ENCODE data around the gene ZBTB39. TPM values are rescaled to one million over a fixed set of nuclear protein-coding genes. Genes with fewer than 3 reads are reported as not detected.
"Not testable (repeated sequence)": the region's sequence is repeated elsewhere in the genome, so short reads cannot be mapped to it uniquely, and the experiment has no call there.

ZBTB39 gene
- total RNA-seq, 4 donors from 2014 or later, result 6.6 to 12.1 (median 10.1) TPM

GRCh38 chr12:57019983-57020719 lies 13.8 kb upstream of the ZBTB39 start:
- Histone ChIP-seq H3K36me3 (no peaks in the 10 kb centered on the region), H3K27ac (no peak overlapping the region), H3K4me3 (no peak overlapping the region), H3K4me1 (no peaks in the 10 kb centered on the region), H3K9me3 (no peaks in the 10 kb centered on the region), H3K27me3 (peaks cover 12% of the 10 kb centered on the region)
- TF ChIP-seq POLR2A (IDR thresholded peaks at IDR 0.05) (no peak), CTCF (IDR thresholded peaks at IDR 0.05) (no peak), POLR2AphosphoS5 (IDR thresholded peaks at IDR 0.05) (no peak), EP300 (IDR thresholded peaks at IDR 0.05) (no peak)
- 87% methylated on average over 9 of the region's 9 CpGs for WGBS
- no peak for DNase-seq (ENCODE audit: low spot score in 2 of 2)

- DNase-seq (ENCODE audit: low spot score in 2 of 2), result no peak
- Histone ChIP-seq H3K9me3 (no peaks in the 10 kb centered on the region), H3K4me3 (no peak overlapping the region), H3K27me3 (peaks cover 18% of the 10 kb centered on the region), H3K27ac (no peak overlapping the region), H3K4me1 (no peaks in the 10 kb centered on the region), H3K36me3 (no peaks in the 10 kb centered on the region)
- TF ChIP-seq EP300 (IDR thresholded peaks at IDR 0.05) (no peak), CTCF (IDR thresholded peaks at IDR 0.05) (no peak), POLR2AphosphoS5 (IDR thresholded peaks at IDR 0.05) (no peak), POLR2A (IDR thresholded peaks at IDR 0.05) (no peak)
- WGBS, result 93% methylated on average over 1 of the region's 1 CpG
Measured at GRCh38 chr12:57018906-57019305, 12.6 kb upstream of the ZBTB39 start.

GRCh38 chr12:57018353-57018752 lies 12.0 kb upstream of the ZBTB39 start:
- H3K27me3 ChIP-seq, result peaks cover 22% of the 10 kb centered on the region
- not testable (repeated sequence) for DNase-seq (ENCODE audit: low spot score in 2 of 2); H3K27ac ChIP-seq; H3K4me3 ChIP-seq; H3K36me3 ChIP-seq; H3K9me3 ChIP-seq; H3K4me1 ChIP-seq
- 85% methylated on average over 5 of the region's 5 CpGs for WGBS

GRCh38 chr12:57016348-57016747 lies 10.0 kb upstream of the ZBTB39 start, which contains the start of gene TAC3:
TSS of gene TAC3 (minus strand) at chr12:57016529. CDS start at chr12:57015797, 732 bp downstream.
- TF ChIP-seq POLR2AphosphoS5 (IDR thresholded peaks at IDR 0.05) (no peak), EP300 (IDR thresholded peaks at IDR 0.05) (no peak), POLR2A (IDR thresholded peaks at IDR 0.05) (no peak), CTCF (IDR thresholded peaks at IDR 0.05) (no peak)
- 76% methylated on average over 6 of the region's 6 CpGs for WGBS
- DNase-seq (ENCODE audit: low spot score in 2 of 2), result no peak
- H3K27me3 ChIP-seq, result peaks cover 23% of the 10 kb centered on the region
- no peak within 1 kb of the TSS for H3K4me3 ChIP-seq
- no peaks in the 10 kb centered on the region for H3K4me1 ChIP-seq
- no peaks in the 10 kb centered on the region for H3K9me3 ChIP-seq
- no peaks in the 10 kb centered on the region for H3K36me3 ChIP-seq
- H3K27ac ChIP-seq, result no peak within 1 kb of the TSS

- DNase-seq (ENCODE audit: low spot score in 2 of 2), result no peak
- Histone ChIP-seq H3K36me3 (no peaks in the 10 kb centered on the region), H3K27ac (no peak overlapping the region), H3K4me1 (no peaks in the 10 kb centered on the region), H3K9me3 (no peaks in the 10 kb centered on the region), H3K4me3 (no peak overlapping the region), H3K27me3 (peaks cover 23% of the 10 kb centered on the region)
- no peak for TF ChIP-seq POLR2AphosphoS5 (IDR thresholded peaks at IDR 0.05)
- no peak for TF ChIP-seq CTCF (IDR thresholded peaks at IDR 0.05)
- TF ChIP-seq EP300 (IDR thresholded peaks at IDR 0.05), result no peak
- TF ChIP-seq POLR2A (IDR thresholded peaks at IDR 0.05), result no peak
- WGBS, result 77% methylated on average over 7 of the region's 7 CpGs
Measured at GRCh38 chr12:57012600-57013465, 6.5 kb upstream of the ZBTB39 start.

All from suprapubic skin (tissue), 4 donors.